Measurements from ENCODE around the gene TSPEAR. TPM values are rescaled to one million over a fixed set of nuclear protein-coding genes. Genes with fewer than 3 reads are reported as not detected.
"Not testable (repeated sequence)": the region's sequence is repeated elsewhere in the genome, so short reads cannot be mapped to it uniquely, and the experiment has no call there.

TSPEAR gene
- polyA plus RNA-seq, 4 donors = 0.09 to 0.53 (median 0.27) TPM; not detected in 1

- peaks cover 0 to 18% of the 10 kb centered on the region in 2 donors for H3K9me3 ChIP-seq (ENCODE audit: control insufficient read depth in 2 of 2, insufficient read depth in 1 of 2, low read depth in 1 of 2, low read length in 1 of 2)
- H3K36me3 ChIP-seq (ENCODE audit: control insufficient read depth in 3 of 3, insufficient read depth in 2 of 3, low read depth in 1 of 3, low read length in 3 of 3) = no peaks in the 10 kb centered on the region
- WGBS, 3 donors = 41 to 84% (median 63%) methylated on average over 8 of the region's 8 CpGs
- H3K4me3 ChIP-seq (ENCODE audit: low read depth in 1 of 3, low read length in 3 of 3) = no peak within 1 kb of the TSS
- no peaks in the 10 kb centered on the region for H3K4me1 ChIP-seq (ENCODE audit: control insufficient read depth in 3 of 3, insufficient read depth in 2 of 3, low read depth in 1 of 3, low read length in 2 of 3)
- no peak for FAIRE-seq
- DNase-seq = no peak
- peaks cover 0 to 2% (median 0%) of the 10 kb centered on the region in 3 donors for H3K27me3 ChIP-seq (ENCODE audit: control insufficient read depth in 3 of 3, insufficient read depth in 3 of 3, low read length in 3 of 3)
- no peak within 1 kb of the TSS for H3K27ac ChIP-seq (ENCODE audit: low read depth in 1 of 3, low read length in 2 of 3)
Measured at GRCh38 chr21:44612029-44612486, 99.3 kb downstream of the TSPEAR start, which contains the start of gene KRTAP10-8. Gene KRTAP10-8 (plus strand): TSS chr21:44612079. CDS start chr21:44612101, 22 bp downstream.

- DNase-seq (no peak), FAIRE-seq (no peak)
- Histone ChIP-seq H3K9me3 (ENCODE audit: control insufficient read depth in 2 of 2, insufficient read depth in 1 of 2, low read depth in 1 of 2, low read length in 1 of 2) (peaks cover 0 to 18% of the 10 kb centered on the region in 2 donors), H3K27ac (ENCODE audit: low read depth in 1 of 3, low read length in 2 of 3) (no peak overlapping the region), H3K4me3 (ENCODE audit: low read depth in 1 of 3, low read length in 3 of 3) (no peak overlapping the region), H3K4me1 (ENCODE audit: control insufficient read depth in 3 of 3, insufficient read depth in 2 of 3, low read depth in 1 of 3, low read length in 2 of 3) (no peaks in the 10 kb centered on the region), H3K36me3 (ENCODE audit: control insufficient read depth in 3 of 3, insufficient read depth in 2 of 3, low read depth in 1 of 3, low read length in 3 of 3) (no peaks in the 10 kb centered on the region), H3K27me3 (ENCODE audit: control insufficient read depth in 3 of 3, insufficient read depth in 3 of 3, low read length in 3 of 3) (peaks cover 0 to under 1% (median 0%) of the 10 kb centered on the region in 3 donors)
- 72 to 84% (median 80%) methylated on average over 4 of the region's 4 CpGs for WGBS, 3 donors
Measured at GRCh38 chr21:44611551-44611950, 99.8 kb downstream of the TSPEAR start.

- FAIRE-seq; H3K4me1 ChIP-seq (ENCODE audit: control insufficient read depth in 3 of 3, insufficient read depth in 2 of 3, low read depth in 1 of 3, low read length in 2 of 3); H3K27me3 ChIP-seq (ENCODE audit: control insufficient read depth in 3 of 3, insufficient read depth in 3 of 3, low read length in 3 of 3); H3K4me3 ChIP-seq (ENCODE audit: low read depth in 1 of 3, low read length in 3 of 3); H3K36me3 ChIP-seq (ENCODE audit: control insufficient read depth in 3 of 3, insufficient read depth in 2 of 3, low read depth in 1 of 3, low read length in 3 of 3); H3K27ac ChIP-seq (ENCODE audit: low read depth in 1 of 3, low read length in 2 of 3); DNase-seq: not testable (repeated sequence)
- H3K9me3 ChIP-seq (ENCODE audit: control insufficient read depth in 2 of 2, insufficient read depth in 1 of 2, low read depth in 1 of 2, low read length in 1 of 2) = peaks cover 0 to 18% of the 10 kb centered on the region in 2 donors
- 92 to 93% (median 92%) methylated on average over 7 of the region's 7 CpGs for WGBS, 3 donors
Measured at GRCh38 chr21:44610157-44610843, 101.1 kb downstream of the TSPEAR start.

GRCh38 chr21:44609193-44609592 is 102.2 kb downstream of the TSPEAR start:
- no peak overlapping the region for H3K4me3 ChIP-seq (ENCODE audit: low read depth in 1 of 3, low read length in 3 of 3)
- DNase-seq (no peak), FAIRE-seq (no peak)
- H3K9me3 ChIP-seq (ENCODE audit: control insufficient read depth in 2 of 2, insufficient read depth in 1 of 2, low read depth in 1 of 2, low read length in 1 of 2) = peaks cover 0 to 18% of the 10 kb centered on the region in 2 donors
- no peaks in the 10 kb centered on the region for H3K27me3 ChIP-seq (ENCODE audit: control insufficient read depth in 3 of 3, insufficient read depth in 3 of 3, low read length in 3 of 3)
- no peaks in the 10 kb centered on the region for H3K36me3 ChIP-seq (ENCODE audit: control insufficient read depth in 3 of 3, insufficient read depth in 2 of 3, low read depth in 1 of 3, low read length in 3 of 3)
- H3K27ac ChIP-seq (ENCODE audit: low read depth in 1 of 3, low read length in 2 of 3) = no peak overlapping the region
- H3K4me1 ChIP-seq (ENCODE audit: control insufficient read depth in 3 of 3, insufficient read depth in 2 of 3, low read depth in 1 of 3, low read length in 2 of 3) = no peaks in the 10 kb centered on the region

- no peak for DNase-seq
- no peak for FAIRE-seq
- Histone ChIP-seq H3K27me3 (ENCODE audit: control insufficient read depth in 3 of 3, insufficient read depth in 3 of 3, low read length in 3 of 3) (peaks cover 0 to 7% (median 0%) of the 10 kb centered on the region in 3 donors), H3K36me3 (ENCODE audit: control insufficient read depth in 3 of 3, insufficient read depth in 2 of 3, low read depth in 1 of 3, low read length in 3 of 3) (no peaks in the 10 kb centered on the region), H3K4me1 (ENCODE audit: control insufficient read depth in 3 of 3, insufficient read depth in 2 of 3, low read depth in 1 of 3, low read length in 2 of 3) (no peaks in the 10 kb centered on the region), H3K4me3 (ENCODE audit: low read depth in 1 of 3, low read length in 3 of 3) (no peak overlapping the region), H3K27ac (ENCODE audit: low read depth in 1 of 3, low read length in 2 of 3) (no peak overlapping the region), H3K9me3 (ENCODE audit: control insufficient read depth in 2 of 2, insufficient read depth in 1 of 2, low read depth in 1 of 2, low read length in 1 of 2) (peaks cover 0 to 18% of the 10 kb centered on the region in 2 donors)
- 74 to 80% (median 76%) methylated on average over 4 of the region's 4 CpGs for WGBS, 3 donors
Measured at GRCh38 chr21:44606495-44606894, 104.9 kb downstream of the TSPEAR start.

GRCh38 chr21:44603911-44604310 is 107.5 kb downstream of the TSPEAR start:
- peaks cover 0 to 12% (median 0%) of the 10 kb centered on the region in 3 donors for H3K27me3 ChIP-seq (ENCODE audit: control insufficient read depth in 3 of 3, insufficient read depth in 3 of 3, low read length in 3 of 3)
- no peaks in the 10 kb centered on the region for H3K4me1 ChIP-seq (ENCODE audit: control insufficient read depth in 3 of 3, insufficient read depth in 2 of 3, low read depth in 1 of 3, low read length in 2 of 3)
- WGBS, 3 donors = 78 to 82% (median 78%) methylated on average over 8 of the region's 8 CpGs
- H3K9me3 ChIP-seq (ENCODE audit: control insufficient read depth in 2 of 2, insufficient read depth in 1 of 2, low read depth in 1 of 2, low read length in 1 of 2) = peaks cover 0 to 8% of the 10 kb centered on the region in 2 donors
- no peak overlapping the region for H3K4me3 ChIP-seq (ENCODE audit: low read depth in 1 of 3, low read length in 3 of 3)
- no peak overlapping the region for H3K27ac ChIP-seq (ENCODE audit: low read depth in 1 of 3, low read length in 2 of 3)
- DNase-seq = no peak
- H3K36me3 ChIP-seq (ENCODE audit: control insufficient read depth in 3 of 3, insufficient read depth in 2 of 3, low read depth in 1 of 3, low read length in 3 of 3) = no peaks in the 10 kb centered on the region
- FAIRE-seq = no peak

- Histone ChIP-seq H3K4me1 (ENCODE audit: control insufficient read depth in 3 of 3, insufficient read depth in 2 of 3, low read depth in 1 of 3, low read length in 2 of 3) (no peaks in the 10 kb centered on the region), H3K4me3 (ENCODE audit: low read depth in 1 of 3, low read length in 3 of 3) (no peak overlapping the region), H3K36me3 (ENCODE audit: control insufficient read depth in 3 of 3, insufficient read depth in 2 of 3, low read depth in 1 of 3, low read length in 3 of 3) (no peaks in the 10 kb centered on the region), H3K9me3 (ENCODE audit: control insufficient read depth in 2 of 2, insufficient read depth in 1 of 2, low read depth in 1 of 2, low read length in 1 of 2) (peaks cover 0 to 8% of the 10 kb centered on the region in 2 donors), H3K27me3 (ENCODE audit: control insufficient read depth in 3 of 3, insufficient read depth in 3 of 3, low read length in 3 of 3) (peaks cover 0 to 12% (median 0%) of the 10 kb centered on the region in 3 donors), H3K27ac (ENCODE audit: low read depth in 1 of 3, low read length in 2 of 3) (no peak overlapping the region)
- WGBS, 3 donors = 41 to 58% (median 45%) methylated on average over 17 of the region's 17 CpGs
- DNase-seq = no peak
- no peak for FAIRE-seq
Measured at GRCh38 chr21:44603109-44603875, 108.1 kb downstream of the TSPEAR start.

GRCh38 chr21:44602463-44602850 is 108.9 kb downstream of the TSPEAR start:
- H3K4me1 ChIP-seq (ENCODE audit: control insufficient read depth in 3 of 3, insufficient read depth in 2 of 3, low read depth in 1 of 3, low read length in 2 of 3) = no peaks in the 10 kb centered on the region
- no peak overlapping the region for H3K27ac ChIP-seq (ENCODE audit: low read depth in 1 of 3, low read length in 2 of 3)
- 60 to 80% (median 68%) methylated on average over 15 to 21 of the region's 21 CpGs for WGBS, 3 donors
- H3K27me3 ChIP-seq (ENCODE audit: control insufficient read depth in 3 of 3, insufficient read depth in 3 of 3, low read length in 3 of 3) = peaks cover 0 to 12% (median 0%) of the 10 kb centered on the region in 3 donors
- H3K4me3 ChIP-seq (ENCODE audit: low read depth in 1 of 3, low read length in 3 of 3) = no peak overlapping the region
- H3K36me3 ChIP-seq (ENCODE audit: control insufficient read depth in 3 of 3, insufficient read depth in 2 of 3, low read depth in 1 of 3, low read length in 3 of 3) = no peaks in the 10 kb centered on the region
- no peak for FAIRE-seq
- no peak for DNase-seq
- H3K9me3 ChIP-seq (ENCODE audit: control insufficient read depth in 2 of 2, insufficient read depth in 1 of 2, low read depth in 1 of 2, low read length in 1 of 2) = peaks cover 0 to 8% of the 10 kb centered on the region in 2 donors
